GM12865 (cell line): Measurements from ENCODE around the gene ADAP2.
"Not testable (repeated sequence)": the region's sequence is repeated elsewhere in the genome, so short reads cannot be mapped to it uniquely, and the experiment has no call there.

Source experiments
- DNase-seq: peaks from one replicate; pipeline ENCODE4 v3.0.0; 2010; ENCODE audit warnings: low read depth
- H3K4me3 ChIP-seq: 2 replicates; pipeline ENCODE4 v1.5.1; 2011; ENCODE audit warnings: mild to moderate bottlenecking, low read depth, low read length, control low read depth
- TF ChIP-seq, protein P1 (sequence below): IDR thresholded peaks from 2 replicates; pipeline ENCODE4 v1.5.1; 2011; ENCODE audit warnings: low read length, control low read depth, low read depth, inconsistent platforms; ENCODE audit not compliant: insufficient read depth; ENCODE audit errors: missing control alignments

Gene ADAP2

DNA sequence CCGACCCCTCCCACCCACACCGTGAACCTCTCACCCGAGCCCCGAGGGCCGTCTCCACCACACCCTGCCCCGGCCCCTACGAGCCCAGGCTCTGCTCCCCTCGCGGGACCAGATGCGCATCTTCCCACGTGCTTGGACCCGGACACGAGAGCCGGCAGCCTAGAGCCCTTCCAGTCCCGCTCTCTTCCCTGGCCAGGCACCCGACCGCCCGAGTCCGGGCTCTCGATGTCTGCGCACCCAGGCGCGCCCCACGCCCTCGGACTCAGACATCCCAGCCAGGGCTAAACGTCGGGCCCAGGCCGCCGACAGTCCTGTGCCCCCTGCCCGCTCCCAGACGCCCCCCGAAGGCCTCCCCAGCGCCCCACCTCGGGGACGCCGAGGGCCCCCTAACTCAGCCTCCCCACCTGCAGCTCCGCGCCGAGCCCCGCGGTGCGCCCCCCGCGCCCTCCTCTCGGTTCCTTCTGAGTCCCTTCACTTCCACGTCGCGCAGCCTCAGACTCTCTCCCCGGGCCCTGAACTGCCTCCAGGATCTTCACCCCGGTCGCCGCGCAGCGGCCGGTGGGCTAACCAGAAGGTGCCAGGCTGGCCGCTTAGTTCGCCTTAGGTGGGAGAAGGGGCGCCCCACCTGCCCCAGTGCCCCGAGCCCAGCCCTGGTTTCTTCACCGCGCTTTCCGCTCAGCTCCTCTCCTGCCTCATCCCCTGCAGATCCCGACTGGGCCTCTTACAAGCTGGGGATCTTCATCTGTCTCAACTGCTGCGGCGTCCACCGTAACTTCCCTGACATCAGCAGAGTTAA lies 688 bp downstream of the ADAP2 start:
- TF ChIP-seq, protein P1, sequence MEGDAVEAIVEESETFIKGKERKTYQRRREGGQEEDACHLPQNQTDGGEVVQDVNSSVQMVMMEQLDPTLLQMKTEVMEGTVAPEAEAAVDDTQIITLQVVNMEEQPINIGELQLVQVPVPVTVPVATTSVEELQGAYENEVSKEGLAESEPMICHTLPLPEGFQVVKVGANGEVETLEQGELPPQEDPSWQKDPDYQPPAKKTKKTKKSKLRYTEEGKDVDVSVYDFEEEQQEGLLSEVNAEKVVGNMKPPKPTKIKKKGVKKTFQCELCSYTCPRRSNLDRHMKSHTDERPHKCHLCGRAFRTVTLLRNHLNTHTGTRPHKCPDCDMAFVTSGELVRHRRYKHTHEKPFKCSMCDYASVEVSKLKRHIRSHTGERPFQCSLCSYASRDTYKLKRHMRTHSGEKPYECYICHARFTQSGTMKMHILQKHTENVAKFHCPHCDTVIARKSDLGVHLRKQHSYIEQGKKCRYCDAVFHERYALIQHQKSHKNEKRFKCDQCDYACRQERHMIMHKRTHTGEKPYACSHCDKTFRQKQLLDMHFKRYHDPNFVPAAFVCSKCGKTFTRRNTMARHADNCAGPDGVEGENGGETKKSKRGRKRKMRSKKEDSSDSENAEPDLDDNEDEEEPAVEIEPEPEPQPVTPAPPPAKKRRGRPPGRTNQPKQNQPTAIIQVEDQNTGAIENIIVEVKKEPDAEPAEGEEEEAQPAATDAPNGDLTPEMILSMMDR = no peak
- DNase-seq = no peak
- peak overlapping the region; percentile 19 for H3K4me3 ChIP-seq

DNA sequence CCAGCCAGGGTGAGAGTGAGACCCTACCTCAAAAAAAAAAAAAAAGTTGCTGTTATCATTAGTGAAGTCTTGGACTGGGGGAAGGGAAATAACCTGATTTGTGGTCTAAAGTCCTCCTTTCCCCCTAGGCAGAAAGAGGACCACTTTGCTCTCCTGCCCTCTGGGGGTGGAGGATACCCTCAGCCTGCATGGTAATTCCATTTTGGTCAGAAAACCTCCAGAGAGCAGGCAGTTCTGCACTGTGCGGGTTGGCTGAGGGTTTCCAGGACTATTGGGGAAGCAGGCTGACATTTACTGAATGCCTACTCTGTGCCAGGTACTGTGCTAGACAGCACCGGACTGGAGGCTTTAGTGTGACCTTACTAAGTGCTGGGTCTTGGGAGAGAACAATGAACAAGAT lies 2.6 kb downstream of the ADAP2 start:
- DNase-seq = no peak
- TF ChIP-seq, protein P1 = no peak
- no peak overlapping the region for H3K4me3 ChIP-seq

DNA sequence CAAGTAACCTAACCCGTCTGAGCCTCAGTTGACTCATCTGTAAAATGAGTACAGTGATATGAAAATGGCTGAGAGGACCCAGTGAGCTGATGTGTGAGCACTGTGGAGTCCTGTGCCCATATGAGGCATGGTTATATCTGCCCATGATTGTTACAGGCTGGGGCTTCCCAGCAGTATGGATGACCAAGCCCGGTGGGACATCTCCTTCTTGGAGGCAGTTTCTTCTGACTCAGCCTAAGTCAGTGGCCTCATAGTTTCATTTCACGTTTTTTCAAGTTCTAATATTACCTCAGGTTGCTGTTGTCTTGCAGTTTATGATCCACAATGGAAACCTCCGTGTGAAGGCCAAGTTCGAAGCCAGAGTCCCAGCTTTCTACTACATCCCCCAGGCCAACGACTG lies 4.8 kb downstream of the ADAP2 start:
- H3K4me3 ChIP-seq = no peak overlapping the region
- TF ChIP-seq, protein P1 = no peak
- DNase-seq = peak; percentile 48

GRCh38 chr17:30927756-30928155 lies 6.0 kb downstream of the ADAP2 start:
- H3K4me3 ChIP-seq = no peak overlapping the region
- TF ChIP-seq, protein P1 = no peak
- DNase-seq = no peak

DNA sequence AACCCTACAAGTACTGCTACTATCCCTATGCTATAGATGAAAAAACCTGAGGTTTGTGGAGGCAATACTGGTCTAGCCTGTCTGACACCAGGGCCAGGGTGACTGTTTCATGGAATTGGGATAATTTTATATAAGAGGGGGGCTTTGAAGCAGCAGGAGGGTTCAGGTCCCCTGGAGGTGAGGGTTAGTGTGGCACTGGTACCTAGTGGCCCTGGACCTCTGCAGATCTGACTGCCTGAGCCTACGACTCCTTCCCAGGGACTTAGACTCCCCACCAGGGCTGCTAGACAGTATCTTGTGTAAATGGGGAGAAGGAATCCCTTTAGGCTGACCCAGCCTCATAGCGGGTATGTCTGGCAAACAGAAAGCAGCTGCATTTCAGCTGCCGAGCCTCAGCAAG lies 6.8 kb downstream of the ADAP2 start:
- DNase-seq = no peak
- no peak overlapping the region for H3K4me3 ChIP-seq
- TF ChIP-seq, protein P1 = no peak

DNA sequence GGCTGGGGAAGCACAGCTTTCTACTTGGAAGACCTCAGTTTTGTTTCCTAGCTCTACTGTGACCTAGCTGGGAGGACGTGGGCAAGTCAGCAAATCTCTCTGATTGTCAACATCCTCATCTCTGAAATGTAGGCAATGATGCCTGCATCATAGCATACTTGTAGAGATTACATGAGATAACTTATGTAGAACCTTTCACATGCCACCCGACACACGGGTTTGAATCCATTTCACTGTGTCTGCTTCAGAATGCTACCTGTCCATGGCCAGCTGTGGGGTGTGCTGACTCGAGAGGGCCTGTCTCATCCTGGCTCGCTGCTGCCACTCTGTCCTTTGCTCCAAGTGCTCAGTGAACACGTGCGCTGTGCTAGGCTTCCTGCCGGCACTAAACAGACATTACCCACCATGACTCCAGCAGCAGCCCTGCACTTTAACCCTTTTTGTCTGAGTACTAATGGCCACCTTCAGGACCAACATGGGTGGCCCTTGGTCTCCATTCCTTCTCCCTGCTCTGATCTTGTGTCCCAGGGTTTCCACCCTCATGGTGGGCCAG lies 7.4 kb downstream of the ADAP2 start:
- DNase-seq = no peak
- TF ChIP-seq, protein P1 = no peak
- no peak overlapping the region for H3K4me3 ChIP-seq

DNA sequence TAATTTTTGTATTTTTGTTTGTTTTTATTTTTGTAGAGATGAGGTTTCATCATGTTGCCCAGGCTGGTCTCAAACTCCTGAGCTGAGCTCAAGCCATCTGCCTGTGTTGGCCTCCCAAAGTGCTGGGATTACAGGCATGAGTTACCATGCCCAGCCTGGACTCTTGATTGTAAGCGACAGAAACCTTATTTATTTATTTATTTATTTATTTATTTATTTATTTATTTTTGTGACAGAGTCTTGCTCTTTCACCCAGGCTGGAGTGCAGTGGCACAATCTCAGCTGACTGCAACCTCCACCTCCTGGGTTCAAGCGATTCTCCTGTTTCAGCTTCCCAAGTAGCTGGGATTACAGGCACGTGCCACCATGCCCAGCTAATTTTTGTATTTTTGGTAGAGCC lies 8.1 kb downstream of the ADAP2 start:
- DNase-seq, H3K4me3 ChIP-seq: not testable (repeated sequence)
